HG03575 (cell line): ENCODE data around the gene FAM53B.
"Not testable (repeated sequence)": the region's sequence is repeated elsewhere in the genome, so short reads cannot be mapped to it uniquely, and the experiment has no call there.

Experiments used
- ATAC-seq: cut with Tn5 transposase; IDR thresholded peaks from one replicate; pipeline ENCODE4 v1.9.1; 2021; ENCODE audit not compliant: unreplicated experiment, insufficient number of reproducible peaks, low FRiP score; ENCODE audit errors: extremely low read depth

The FAM53B gene

GRCh38 chr10:124599588-124600050, 144.6 kb downstream of the FAM53B start:
- ATAC-seq = no peak

GRCh38 chr10:124598773-124599587, 145.2 kb downstream of the FAM53B start:
- ATAC-seq = no peak

GRCh38 chr10:124598196-124598595, 146.0 kb downstream of the FAM53B start:
- ATAC-seq = no peak

- ATAC-seq = no peak
These were observed 146.4 kb downstream of the FAM53B start for GRCh38 chr10:124597846-124598165.

- ATAC-seq = no peak
These were observed 147.0 kb downstream of the FAM53B start for GRCh38 chr10:124596962-124597845.

- no peak for ATAC-seq
These were observed 147.9 kb downstream of the FAM53B start for GRCh38 chr10:124596116-124596785.

- no peak for ATAC-seq
These were observed 148.9 kb downstream of the FAM53B start for GRCh38 chr10:124595143-124595883.

GRCh38 chr10:124594240-124594639, 149.9 kb downstream of the FAM53B start:
- ATAC-seq = no peak

- ATAC-seq = no peak
These were observed 150.7 kb downstream of the FAM53B start for GRCh38 chr10:124593431-124593985.

- no peak for ATAC-seq
These were observed 151.3 kb downstream of the FAM53B start for GRCh38 chr10:124592736-124593430.

GRCh38 chr10:124592101-124592500, 152.1 kb downstream of the FAM53B start:
- ATAC-seq = no peak

GRCh38 chr10:124591123-124591495, 153.1 kb downstream of the FAM53B start:
- ATAC-seq = no peak

- ATAC-seq = no peak
These were observed 153.7 kb downstream of the FAM53B start for GRCh38 chr10:124590216-124591122.

- ATAC-seq = no peak
These were observed 154.6 kb downstream of the FAM53B start for GRCh38 chr10:124589491-124590041.

- ATAC-seq = no peak
These were observed 155.3 kb downstream of the FAM53B start for GRCh38 chr10:124588736-124589490.

- not testable (repeated sequence) for ATAC-seq
These were observed 155.8 kb downstream of the FAM53B start for GRCh38 chr10:124588341-124588735.
